C4-2B (cell line): ENCODE results near the gene MEIS2.

Experiments
- ZFX ChIP-seq: fragments of 450-650 bp; IDR thresholded peaks from 2 replicates; pipeline ENCODE4 v1.6.1; 2017
- TF ChIP-seq, protein P1 (sequence below): fragments of 450-650 bp; conservative IDR thresholded peaks from 2 replicates; pipeline ENCODE4 v1.5.1; 2017; ENCODE audit warnings: mild to moderate bottlenecking

DNA sequence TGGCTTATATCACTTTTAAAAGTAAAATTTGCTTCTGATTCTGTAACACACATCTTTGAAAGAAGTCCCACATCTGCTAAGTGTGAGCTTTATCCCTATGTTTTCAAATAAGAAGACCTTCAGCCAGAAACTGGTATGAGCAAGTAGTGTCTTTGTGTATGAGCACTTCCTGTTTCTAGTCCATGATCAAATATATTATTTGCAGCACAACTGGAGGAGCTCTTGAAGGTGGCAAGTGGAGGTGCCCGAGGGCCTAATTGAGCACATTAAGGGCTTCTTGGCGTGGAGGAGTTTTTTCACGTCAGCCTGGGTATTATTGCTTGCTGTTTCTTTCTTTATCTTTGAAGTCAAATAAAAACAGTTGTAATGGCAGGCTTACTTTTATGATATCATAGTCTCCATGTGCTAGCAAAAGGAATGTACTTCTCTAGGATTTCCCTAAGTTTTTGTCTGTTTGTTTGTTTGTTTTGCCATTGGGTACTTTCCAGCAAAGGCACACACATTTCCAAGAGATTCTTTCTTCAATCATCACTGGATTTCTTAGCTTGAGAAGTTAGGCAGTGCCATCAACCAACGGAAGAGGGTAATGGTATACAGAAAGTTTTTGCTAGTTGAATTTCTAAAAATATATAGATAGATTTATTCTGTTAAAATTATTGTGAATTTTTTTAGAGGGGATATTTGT lies 68.1 kb downstream of the MEIS2 start:
- TF ChIP-seq, protein P1, sequence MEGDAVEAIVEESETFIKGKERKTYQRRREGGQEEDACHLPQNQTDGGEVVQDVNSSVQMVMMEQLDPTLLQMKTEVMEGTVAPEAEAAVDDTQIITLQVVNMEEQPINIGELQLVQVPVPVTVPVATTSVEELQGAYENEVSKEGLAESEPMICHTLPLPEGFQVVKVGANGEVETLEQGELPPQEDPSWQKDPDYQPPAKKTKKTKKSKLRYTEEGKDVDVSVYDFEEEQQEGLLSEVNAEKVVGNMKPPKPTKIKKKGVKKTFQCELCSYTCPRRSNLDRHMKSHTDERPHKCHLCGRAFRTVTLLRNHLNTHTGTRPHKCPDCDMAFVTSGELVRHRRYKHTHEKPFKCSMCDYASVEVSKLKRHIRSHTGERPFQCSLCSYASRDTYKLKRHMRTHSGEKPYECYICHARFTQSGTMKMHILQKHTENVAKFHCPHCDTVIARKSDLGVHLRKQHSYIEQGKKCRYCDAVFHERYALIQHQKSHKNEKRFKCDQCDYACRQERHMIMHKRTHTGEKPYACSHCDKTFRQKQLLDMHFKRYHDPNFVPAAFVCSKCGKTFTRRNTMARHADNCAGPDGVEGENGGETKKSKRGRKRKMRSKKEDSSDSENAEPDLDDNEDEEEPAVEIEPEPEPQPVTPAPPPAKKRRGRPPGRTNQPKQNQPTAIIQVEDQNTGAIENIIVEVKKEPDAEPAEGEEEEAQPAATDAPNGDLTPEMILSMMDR, result no peak
- no peak for TF ChIP-seq ZFX
